Pons (tissue), 1 donor: Measurements from ENCODE around the gene ACSF3.

ENCODE experiments used
- DNase-seq: peaks from one replicate; pipeline ENCODE4 v3.0.0-alpha.2; 2016; ENCODE audit warnings: low spot score

Gene ACSF3

GRCh38 chr16:89095491-89095951, 1.9 kb downstream of the ACSF3 start:
- DNase-seq: no peak

- no peak for DNase-seq
These were observed 2.5 kb downstream of the ACSF3 start for GRCh38 chr16:89096042-89096717.

- no peak for DNase-seq
These were observed 3.2 kb downstream of the ACSF3 start for GRCh38 chr16:89096768-89097391.

GRCh38 chr16:89097392-89097772, 3.7 kb downstream of the ACSF3 start:
- DNase-seq: no peak

GRCh38 chr16:89098767-89099430, 5.2 kb downstream of the ACSF3 start:
- no peak for DNase-seq

- no peak for DNase-seq
These were observed 6.3 kb downstream of the ACSF3 start for GRCh38 chr16:89099905-89100304.

GRCh38 chr16:89100601-89101302, 7.1 kb downstream of the ACSF3 start:
- DNase-seq: no peak

- no peak for DNase-seq
These were observed 7.8 kb downstream of the ACSF3 start for GRCh38 chr16:89101303-89102040.

- no peak for DNase-seq
These were observed 8.4 kb downstream of the ACSF3 start for GRCh38 chr16:89102041-89102471.

- DNase-seq: no peak
These were observed 8.9 kb downstream of the ACSF3 start for GRCh38 chr16:89102481-89103073.

GRCh38 chr16:89103156-89103555, 9.5 kb downstream of the ACSF3 start:
- DNase-seq: no peak

- no peak for DNase-seq
These were observed 10.1 kb downstream of the ACSF3 start for GRCh38 chr16:89103781-89104180.

GRCh38 chr16:89104303-89104702, 10.7 kb downstream of the ACSF3 start:
- DNase-seq: no peak

- DNase-seq: no peak
These were observed 11.4 kb downstream of the ACSF3 start for GRCh38 chr16:89104930-89105571.

- no peak for DNase-seq
These were observed 12.0 kb downstream of the ACSF3 start for GRCh38 chr16:89105599-89106151.

- DNase-seq: peak; percentile 15
These were observed 13.0 kb downstream of the ACSF3 start for GRCh38 chr16:89106533-89107202.

GRCh38 chr16:89107203-89107582, 13.5 kb downstream of the ACSF3 start:
- no peak for DNase-seq

- DNase-seq: no peak
These were observed 14.8 kb downstream of the ACSF3 start for GRCh38 chr16:89108416-89108815.

GRCh38 chr16:89110641-89111040, 17.0 kb downstream of the ACSF3 start:
- DNase-seq: no peak

- DNase-seq: no peak
These were observed 17.6 kb downstream of the ACSF3 start for GRCh38 chr16:89111263-89111662.
